Measurements from ENCODE around the gene PAX2. TPM values are rescaled to one million over a fixed set of nuclear protein-coding genes. Genes with fewer than 3 reads are reported as not detected.

Gene PAX2
- total RNA-seq, 1 experiment from 2014 or later: not detected

DNA sequence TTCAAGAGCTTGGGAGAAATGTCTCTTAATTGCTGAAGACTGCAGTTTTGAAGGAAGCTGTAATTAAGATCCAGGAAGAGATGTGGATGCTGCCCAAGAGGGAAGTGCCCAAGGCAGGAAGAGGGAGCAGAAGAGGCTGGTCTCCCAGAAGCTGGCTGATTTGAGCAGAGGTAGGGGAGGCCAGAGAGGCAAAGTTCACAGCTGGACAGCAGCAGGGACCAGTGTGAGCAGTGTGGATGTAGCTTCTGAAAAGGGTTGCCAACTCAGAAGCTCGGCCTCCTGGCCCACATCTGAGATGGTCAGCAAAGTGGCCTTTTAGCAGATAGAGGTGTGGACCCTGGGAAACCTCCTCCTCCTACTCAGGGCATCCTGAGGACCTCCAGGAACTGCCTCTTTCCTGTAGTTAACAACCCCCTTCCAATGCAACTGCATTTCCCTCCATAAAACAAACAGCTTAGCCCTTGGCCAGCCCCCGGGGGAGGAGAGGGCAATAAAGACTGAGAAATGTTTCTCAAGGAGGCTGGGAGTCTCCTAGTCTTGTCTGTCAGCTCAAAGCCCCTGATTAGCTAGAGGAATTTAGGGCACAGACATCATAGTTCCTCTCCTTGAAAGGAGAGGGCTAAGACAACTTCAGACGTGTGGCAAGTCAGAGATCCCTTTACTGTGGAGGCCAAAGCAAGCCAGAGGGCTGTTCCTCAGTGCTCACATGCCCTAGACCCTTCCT is 69.5 kb downstream of the PAX2 start:
- no peak for DNase-seq
- H3K27me3 ChIP-seq (ENCODE audit: insufficient read depth, low read length): peaks cover 2% of the 10 kb centered on the region; the same call in 1 of the 2 replicates

More for the DNA sequence above, 69.5 kb downstream of the PAX2 start:
- H3K18ac ChIP-seq (ENCODE audit: insufficient read length, low read depth, low read length): no peak overlapping the region
- H3K79me2 ChIP-seq (ENCODE audit: insufficient read depth, low read length): no peaks in the 10 kb centered on the region
- no peak overlapping the region for H3K9ac ChIP-seq (ENCODE audit: extremely low read depth, insufficient read length, low read length)
- no peak overlapping the region for H4K8ac ChIP-seq (replicated peaks; ENCODE audit: insufficient read length, low read depth, low read length)
- H3K4me1 Mint-ChIP-seq: peaks cover 14 to 23% of the 10 kb centered on the region in 2 experiments
- no peak overlapping the region for H3K56ac ChIP-seq (ENCODE audit: insufficient read length, low read depth, low read length)
- TF ChIP-seq, protein P1, sequence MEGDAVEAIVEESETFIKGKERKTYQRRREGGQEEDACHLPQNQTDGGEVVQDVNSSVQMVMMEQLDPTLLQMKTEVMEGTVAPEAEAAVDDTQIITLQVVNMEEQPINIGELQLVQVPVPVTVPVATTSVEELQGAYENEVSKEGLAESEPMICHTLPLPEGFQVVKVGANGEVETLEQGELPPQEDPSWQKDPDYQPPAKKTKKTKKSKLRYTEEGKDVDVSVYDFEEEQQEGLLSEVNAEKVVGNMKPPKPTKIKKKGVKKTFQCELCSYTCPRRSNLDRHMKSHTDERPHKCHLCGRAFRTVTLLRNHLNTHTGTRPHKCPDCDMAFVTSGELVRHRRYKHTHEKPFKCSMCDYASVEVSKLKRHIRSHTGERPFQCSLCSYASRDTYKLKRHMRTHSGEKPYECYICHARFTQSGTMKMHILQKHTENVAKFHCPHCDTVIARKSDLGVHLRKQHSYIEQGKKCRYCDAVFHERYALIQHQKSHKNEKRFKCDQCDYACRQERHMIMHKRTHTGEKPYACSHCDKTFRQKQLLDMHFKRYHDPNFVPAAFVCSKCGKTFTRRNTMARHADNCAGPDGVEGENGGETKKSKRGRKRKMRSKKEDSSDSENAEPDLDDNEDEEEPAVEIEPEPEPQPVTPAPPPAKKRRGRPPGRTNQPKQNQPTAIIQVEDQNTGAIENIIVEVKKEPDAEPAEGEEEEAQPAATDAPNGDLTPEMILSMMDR (conservative IDR thresholded peaks at IDR 0.05): no peak
- 0 out of 2 replicates have a peak, but pooled peaks cover 2% of the 10 kb centered on the region for H3K4me1 ChIP-seq (ENCODE audit: insufficient read depth, low read length)
- no peaks in the 10 kb centered on the region for H3K79me1 ChIP-seq (ENCODE audit: insufficient read depth, low read depth, low read length, poor library complexity, severe bottlenecking)
- H3K27me3 Mint-ChIP-seq (ENCODE audit: low read depth): peaks cover 88% of the 10 kb centered on the region
- no peaks in the 10 kb centered on the region for H3K9me3 ChIP-seq (ENCODE audit: control insufficient read depth, low read depth, low read length)
- no peak overlapping the region for H2BK12ac ChIP-seq (ENCODE audit: insufficient read length, low read depth, low read length)
- no peak overlapping the region for H2BK120ac ChIP-seq (ENCODE audit: low read depth, low read length, poor library complexity, severe bottlenecking)
- H3K36me3 Mint-ChIP-seq (ENCODE audit: insufficient read depth in 1 of 3, low read depth in 3 of 3): no peaks in the 10 kb centered on the region
- no peak overlapping the region for H3K27ac Mint-ChIP-seq
- no peak overlapping the region for H2BK15ac ChIP-seq (ENCODE audit: low read depth, low read length)
- no peak overlapping the region; a peak in 1 of 5 replicates for H3K4me3 Mint-ChIP-seq
- no peak overlapping the region for H3K4ac ChIP-seq (ENCODE audit: low read depth, low read length)
- H2AK5ac ChIP-seq (ENCODE audit: insufficient read length, low read length): no peak overlapping the region
- WGBS (ENCODE audit: extremely low coverage, insufficient read length, low lambda C conversion rate): no CpG with 5 or more reads among the region's 3 CpGs
- H3K23me2 ChIP-seq (ENCODE audit: insufficient read length, low read depth, low read length, poor library complexity, severe bottlenecking): no peaks in the 10 kb centered on the region
- H3K23ac ChIP-seq (ENCODE audit: insufficient read length, low read depth, low read length): no peak overlapping the region
- H3K14ac ChIP-seq (ENCODE audit: insufficient read depth, low read length): no peak overlapping the region
- no peaks in the 10 kb centered on the region; a peak in 1 of 5 replicates for H3K9me3 Mint-ChIP-seq
- H4K20me1 ChIP-seq (ENCODE audit: control insufficient read depth, insufficient read depth, insufficient read length): no peaks in the 10 kb centered on the region
- H2AFZ ChIP-seq (ENCODE audit: low read length): no peak overlapping the region
- H3K4me2 ChIP-seq (ENCODE audit: insufficient read depth, insufficient read length, low read length): no peak overlapping the region
- no peak overlapping the region for H4K5ac ChIP-seq (ENCODE audit: insufficient read length, low read depth, low read length)
- H2BK20ac ChIP-seq (ENCODE audit: low read depth, low read length, poor library complexity, severe bottlenecking): no peak overlapping the region
- H3T11ph ChIP-seq (ENCODE audit: low read length): no peak overlapping the region
- no peak overlapping the region for H4K91ac ChIP-seq (ENCODE audit: insufficient read length, low read depth, low read length)
- H3K27ac ChIP-seq (ENCODE audit: insufficient read length, low read depth, low read length): no peak overlapping the region
- no peak overlapping the region for H2BK5ac ChIP-seq (ENCODE audit: insufficient read length, low read length)
